Inflammatory macrophage (primary cell): ENCODE data around the gene NT5M.

Source experiments
- DNase-seq, 2 donors: peaks; one replicate each; pipeline ENCODE4 v3.0.0-alpha.2; 2020 to 2022

Gene NT5M

GRCh38 chr17:17343896-17344506, 40.8 kb downstream of the NT5M start:
- DNase-seq = no peak

- DNase-seq = no peak
Observed at GRCh38 chr17:17344507-17345293, 41.5 kb downstream of the NT5M start.

DNA sequence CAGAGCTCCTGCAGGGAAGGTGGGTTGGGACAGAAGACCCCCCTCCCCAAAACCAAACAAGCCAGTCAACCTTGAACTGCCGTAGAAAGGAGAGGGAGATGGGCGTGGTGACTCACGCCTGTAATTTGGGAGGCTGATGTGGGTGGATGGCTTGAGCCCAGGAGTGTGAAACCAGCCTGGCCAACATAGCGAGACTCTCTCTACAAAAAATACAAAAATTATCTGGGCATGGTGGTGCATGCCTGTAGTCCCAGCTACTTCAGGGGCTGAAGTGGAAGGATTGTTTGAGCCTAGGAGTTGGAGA, 42.1 kb downstream of the NT5M start:
- no peak for DNase-seq

DNA sequence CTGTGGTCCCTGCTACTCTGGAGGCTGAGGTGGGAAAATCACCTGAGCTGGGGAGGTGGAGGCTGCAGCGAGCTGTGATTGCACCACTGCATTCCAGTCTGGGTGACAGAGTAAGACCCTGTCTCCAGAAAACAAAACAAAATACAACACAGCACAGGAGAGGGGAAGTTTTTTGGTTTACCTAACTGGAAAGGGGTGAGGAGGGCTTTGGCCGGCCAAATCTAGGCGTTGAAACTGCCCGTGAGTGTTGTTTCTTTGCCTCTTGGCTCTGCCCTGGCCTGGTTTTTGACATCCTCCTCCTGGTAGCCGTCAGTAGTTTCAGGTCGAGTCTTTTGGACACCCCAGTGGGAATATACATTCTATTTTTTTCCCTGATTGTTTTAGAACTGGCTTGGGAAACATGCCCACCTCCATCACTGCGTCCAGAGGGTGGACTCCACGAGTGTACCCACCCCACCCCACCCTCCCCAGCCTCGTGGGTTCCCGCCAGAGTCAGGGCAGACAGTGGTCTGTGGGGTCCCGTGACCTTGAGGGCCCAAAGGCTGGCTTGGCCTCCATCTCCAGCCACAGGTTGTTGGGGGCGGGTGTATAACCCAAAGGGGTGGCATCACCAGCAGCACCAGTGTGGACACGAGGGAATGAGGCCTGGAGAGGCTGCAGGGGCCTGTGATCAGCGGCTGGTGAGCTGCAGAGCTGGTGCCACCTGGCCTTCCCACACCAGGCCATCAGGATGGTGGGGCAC, 42.7 kb downstream of the NT5M start:
- no peak for DNase-seq

GRCh38 chr17:17346428-17347233, 43.5 kb downstream of the NT5M start:
- peak; percentile 46 to 67 for DNase-seq

GRCh38 chr17:17347234-17347955, 44.2 kb downstream of the NT5M start:
- no peak for DNase-seq

GRCh38 chr17:17347956-17348871, 45.0 kb downstream of the NT5M start:
- DNase-seq = no peak

DNA sequence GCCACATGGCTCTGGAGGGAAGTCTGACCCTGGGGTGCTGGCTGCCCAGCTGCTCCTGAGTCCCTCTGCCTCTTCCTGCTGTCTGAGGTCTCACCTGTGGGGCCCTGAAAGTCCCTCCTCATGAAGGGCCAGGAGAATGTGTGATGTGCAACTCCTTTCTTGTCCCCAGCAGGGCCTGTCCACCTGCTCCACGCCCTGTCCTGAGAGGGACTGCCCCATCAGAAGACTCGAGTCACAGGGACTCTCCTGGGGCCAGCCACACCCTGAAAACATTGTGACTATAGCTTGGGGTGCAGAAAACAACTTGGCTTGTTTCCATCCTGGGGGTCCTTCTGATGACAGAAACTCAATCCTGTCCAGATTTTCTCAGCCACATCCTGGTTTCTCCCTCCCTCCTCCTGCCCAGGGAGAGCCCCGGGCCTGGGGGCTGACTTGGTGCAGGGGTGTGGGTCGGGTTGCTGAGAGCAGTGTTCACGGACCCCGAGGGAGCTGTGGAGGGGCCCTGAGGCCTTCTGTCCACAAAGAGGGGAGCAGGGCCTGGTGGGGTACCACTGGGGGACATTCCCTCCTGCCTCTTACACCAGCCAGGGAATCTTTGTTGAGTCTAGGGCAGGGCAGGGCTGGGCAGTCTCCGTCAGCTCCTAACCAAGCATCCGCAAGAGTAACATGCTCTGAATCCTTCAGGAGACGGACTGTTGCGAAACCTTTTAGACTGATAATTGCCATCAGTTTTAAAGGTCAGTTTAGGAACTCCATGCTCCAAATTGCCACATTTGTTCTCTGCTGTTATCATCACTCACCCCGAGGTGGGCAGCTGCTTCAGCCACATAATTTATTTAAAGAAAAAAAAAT, 45.9 kb downstream of the NT5M start:
- no peak for DNase-seq

DNA sequence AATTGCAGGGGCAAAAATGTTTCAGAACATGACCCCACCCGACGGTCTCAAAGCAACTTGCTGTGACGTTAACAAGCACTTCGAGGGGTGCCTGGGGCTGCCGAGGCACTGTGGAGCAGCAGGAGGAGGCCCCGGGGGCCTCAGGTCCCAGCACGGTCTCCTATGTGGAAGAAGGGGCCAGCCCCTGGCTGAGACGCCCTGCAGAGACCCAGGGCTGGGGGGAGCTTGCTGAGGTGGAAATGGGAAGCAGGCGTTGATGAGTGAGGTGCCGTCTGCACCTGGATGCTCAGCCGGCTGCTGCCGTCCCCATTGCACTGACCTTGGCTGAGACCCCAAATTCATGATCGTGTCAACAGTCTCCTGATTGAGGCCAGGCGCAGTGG, 46.5 kb downstream of the NT5M start:
- no peak for DNase-seq

GRCh38 chr17:17350491-17351355, 47.5 kb downstream of the NT5M start:
- DNase-seq = no peak

DNA sequence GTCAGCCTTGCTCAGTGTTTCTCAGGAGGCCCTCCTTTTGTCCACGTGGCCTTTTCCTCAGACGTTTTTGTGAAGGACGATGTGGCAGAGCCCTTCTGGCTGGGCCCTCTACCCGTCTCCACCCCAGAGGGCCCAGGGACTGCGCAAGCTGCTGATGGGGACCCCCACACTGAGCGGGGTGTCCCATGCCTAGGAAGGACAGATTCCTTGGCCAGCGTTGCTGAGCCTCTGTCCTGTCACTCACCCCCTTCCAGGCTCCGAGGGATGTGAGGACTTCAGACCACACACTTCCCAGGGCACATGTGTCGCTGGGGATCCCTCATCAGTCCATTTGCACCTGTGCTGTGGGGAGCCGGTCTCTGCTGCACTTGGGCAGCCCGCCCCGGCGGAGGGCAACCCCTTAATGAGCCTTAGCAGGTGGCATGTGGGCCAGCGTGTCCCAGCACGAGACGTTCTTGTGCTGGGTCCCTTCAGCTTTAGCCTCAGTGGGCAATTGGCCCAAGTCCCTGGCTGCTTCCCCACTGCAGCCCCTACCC, 48.3 kb downstream of the NT5M start:
- no peak for DNase-seq

- no peak for DNase-seq
Observed at GRCh38 chr17:17351901-17352781, 49.0 kb downstream of the NT5M start.

GRCh38 chr17:17352836-17353624, 49.9 kb downstream of the NT5M start:
- DNase-seq = no peak

DNA sequence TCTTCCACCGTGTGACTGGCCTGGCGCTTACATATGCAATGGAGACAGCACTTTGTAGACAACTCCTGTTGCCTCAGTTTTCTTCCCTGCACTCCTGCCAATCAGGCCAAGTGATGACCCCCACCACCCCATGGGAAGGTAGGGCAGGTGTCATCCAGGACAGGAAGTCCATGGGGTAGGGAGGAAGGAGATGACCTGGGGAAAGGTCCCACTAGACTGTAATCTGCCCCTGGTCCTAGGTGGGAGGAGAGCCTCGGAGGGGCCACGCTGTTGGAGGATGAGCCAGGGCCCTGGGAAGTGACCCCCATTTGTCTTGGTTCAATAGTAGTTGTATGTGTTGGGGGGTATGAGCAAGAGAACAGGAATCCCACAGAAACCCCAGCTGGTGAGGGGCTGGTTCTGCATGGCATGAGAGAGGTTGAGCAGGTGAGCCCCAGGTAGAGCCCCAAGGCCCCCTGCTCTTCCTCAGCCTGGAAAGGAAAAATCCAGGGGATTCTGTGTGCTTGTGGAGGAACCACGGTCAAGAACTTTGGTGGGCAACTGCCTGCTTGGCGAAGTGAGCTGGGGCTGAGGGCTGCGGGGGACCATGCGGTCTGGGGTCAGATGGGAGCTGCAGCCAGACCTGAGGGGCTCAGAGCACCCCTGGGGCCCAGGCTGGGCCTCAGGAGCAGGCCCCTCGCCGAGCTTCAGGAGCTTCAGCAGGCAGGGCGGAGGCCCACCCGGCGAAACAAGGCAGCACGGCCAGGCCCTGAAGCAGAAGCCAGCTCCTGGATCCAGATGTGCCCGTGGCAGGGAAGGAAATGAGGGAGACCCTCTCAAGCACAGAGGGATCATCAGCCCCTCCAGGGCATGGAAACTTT, 50.7 kb downstream of the NT5M start:
- DNase-seq = no peak

GRCh38 chr17:17354560-17355349, 51.6 kb downstream of the NT5M start:
- peak; percentile 85 for DNase-seq
